ENCODE results near the gene UROC1. TPM values are rescaled to one million over a fixed set of nuclear protein-coding genes. Genes with fewer than 3 reads are reported as not detected.

Gene UROC1
- total RNA-seq, 2 donors from 2014 or later, result not detected

- DNase-seq (peak in 3 of 4 donors; percentile 48 to 64 (median 57)), ATAC-seq (peak; percentile 68)
- peaks cover 0 to 14% of the 10 kb centered on the region in 2 donors for H3K36me3 ChIP-seq (replicated peaks in 1 of 2; ENCODE audit: insufficient read depth in 1 of 2, low read depth in 2 of 2)
- H3K4me1 ChIP-seq, result peaks cover 34% of the 10 kb centered on the region
- H3K27ac ChIP-seq, result peak overlapping the region in 2 of 4 donors; percentile 27 to 32
- no peaks in the 10 kb centered on the region for H3K9me3 ChIP-seq
- no peaks in the 10 kb centered on the region for H3K27me3 ChIP-seq
- H3K4me3 ChIP-seq, result no peak overlapping the region
- 31 to 47% methylated on average over 11 of the region's 11 CpGs for WGBS, 2 donors
- intact Hi-C loops (cut with DNase I), result loop anchor here (10.0 kb wide), 1 partner anchor 95 kb away; the partner anchor contains the start of gene KLF15
- no peak for TF ChIP-seq POLR2A (IDR thresholded peaks at IDR 0.05)
- no peak for TF ChIP-seq CTCF (IDR thresholded peaks at IDR 0.05)
These were observed 67.9 kb downstream of the UROC1 start for GRCh38 chr3:126449621-126450051.

- no peak for TF ChIP-seq CTCF (IDR thresholded peaks at IDR 0.05)
- Histone ChIP-seq H3K4me3 (no peak overlapping the region), H3K27ac (peak overlapping the region in 1 of 4 donors; percentile 27), H3K36me3 (replicated peaks in 1 of 2; ENCODE audit: insufficient read depth in 1 of 2, low read depth in 2 of 2) (peaks cover 0 to 10% of the 10 kb centered on the region in 2 donors), H3K9me3 (no peaks in the 10 kb centered on the region), H3K27me3 (no peaks in the 10 kb centered on the region), H3K4me1 (peaks cover 34% of the 10 kb centered on the region)
- 93 to 99% methylated on average over 8 of the region's 8 CpGs for WGBS, 2 donors
- intact Hi-C loops (cut with DNase I), result no loop called here
- no peak for ATAC-seq
- no peak for DNase-seq
These were observed 68.7 kb downstream of the UROC1 start for GRCh38 chr3:126448893-126449180.

GRCh38 chr3:126448136-126448892 is 69.3 kb downstream of the UROC1 start:
- Histone ChIP-seq H3K4me1 (peaks cover 34% of the 10 kb centered on the region), H3K9me3 (no peaks in the 10 kb centered on the region), H3K27me3 (no peaks in the 10 kb centered on the region), H3K4me3 (no peak overlapping the region), H3K27ac (no peak overlapping the region), H3K36me3 (replicated peaks in 1 of 2; ENCODE audit: insufficient read depth in 1 of 2, low read depth in 2 of 2) (peaks cover 0 to 10% of the 10 kb centered on the region in 2 donors)
- intact Hi-C loops (cut with DNase I), result no loop called here
- ATAC-seq (no peak), DNase-seq (no peak)
- no peak for TF ChIP-seq CTCF (IDR thresholded peaks at IDR 0.05)
- TF ChIP-seq POLR2A (IDR thresholded peaks at IDR 0.05), result no peak
- 92 to 94% methylated on average over 17 of the region's 17 CpGs for WGBS, 2 donors

GRCh38 chr3:126447456-126448106 is 70.0 kb downstream of the UROC1 start:
- Histone ChIP-seq H3K27ac (no peak overlapping the region), H3K36me3 (replicated peaks in 1 of 2; ENCODE audit: insufficient read depth in 1 of 2, low read depth in 2 of 2) (peaks cover 0 to 10% of the 10 kb centered on the region in 2 donors), H3K9me3 (no peaks in the 10 kb centered on the region), H3K4me3 (no peak overlapping the region), H3K4me1 (peaks cover 34% of the 10 kb centered on the region), H3K27me3 (no peaks in the 10 kb centered on the region)
- intact Hi-C loops (cut with DNase I), result no loop called here
- peak; percentile 18 for ATAC-seq
- 66 to 72% methylated on average over 12 of the region's 12 CpGs for WGBS, 2 donors
- no peak for DNase-seq
- TF ChIP-seq POLR2A (IDR thresholded peaks at IDR 0.05) (no peak), CTCF (IDR thresholded peaks at IDR 0.05) (no peak)

Data from body of pancreas (tissue), 4 donors.